Endodermal cell (in vitro differentiated cells): Measurements from ENCODE around the gene ZMIZ1. TPM values are rescaled to one million over a fixed set of nuclear protein-coding genes. Genes with fewer than 3 reads are reported as not detected.

ENCODE experiments used
- DNase-seq: peaks from one replicate; pipeline ENCODE4 v3.0.0-alpha.2; 2017
- H3K27ac ChIP-seq: 2 replicates; pipeline ENCODE4 v1.5.1; 2013; ENCODE audit warnings: mild to moderate bottlenecking, low read depth, low read length, moderate library complexity
- H3K27me3 ChIP-seq: 2 replicates; pipeline ENCODE4 v1.6.1; 2013; ENCODE audit warnings: mild to moderate bottlenecking, low read length, moderate library complexity; ENCODE audit not compliant: insufficient read depth, control insufficient read depth, poor library complexity, severe bottlenecking
- H3K36me3 ChIP-seq: 2 replicates; pipeline ENCODE4 v1.7.0; 2013; ENCODE audit warnings: mild to moderate bottlenecking, low read length, moderate library complexity; ENCODE audit not compliant: control insufficient read depth, insufficient read depth
- H3K4me1 ChIP-seq: one replicate; pipeline ENCODE4 v1.7.0; 2013; ENCODE audit warnings: low read length; ENCODE audit not compliant: control insufficient read depth, insufficient read depth
- H3K4me3 ChIP-seq: 2 replicates; pipeline ENCODE4 v1.5.1; 2013; ENCODE audit warnings: mild to moderate bottlenecking, low read length, moderate library complexity
- H3K9ac ChIP-seq: 2 replicates; pipeline ENCODE4 v1.6.1; 2013; ENCODE audit warnings: mild to moderate bottlenecking, low read length, moderate library complexity; ENCODE audit not compliant: poor library complexity, severe bottlenecking; ENCODE audit errors: extremely low read depth
- H3K9me3 ChIP-seq: 2 replicates; pipeline ENCODE4 v1.6.1; 2013; ENCODE audit warnings: mild to moderate bottlenecking, low read length, moderate library complexity; ENCODE audit not compliant: control insufficient read depth
- H3K27ac Mint-ChIP-seq: 2 replicates; pipeline ENCODE4 v1.8.0; 2020; ENCODE audit warnings: mixed read lengths
- H3K27me3 Mint-ChIP-seq: 2 replicates; pipeline ENCODE4 v1.8.0; 2021; ENCODE audit warnings: mild to moderate bottlenecking, mixed read lengths; ENCODE audit not compliant: insufficient read depth
- H3K36me3 Mint-ChIP-seq: 2 replicates; pipeline ENCODE4 v1.8.0; 2020; ENCODE audit warnings: low read depth, mixed read lengths
- H3K4me1 Mint-ChIP-seq: 2 replicates; pipeline ENCODE4 v1.8.0; 2020; ENCODE audit warnings: mixed read lengths
- H3K4me3 Mint-ChIP-seq: 2 replicates; pipeline ENCODE4 v1.8.0; 2020; ENCODE audit warnings: mild to moderate bottlenecking, moderate library complexity, mixed read lengths
- H3K9me3 Mint-ChIP-seq: 2 replicates; pipeline ENCODE4 v1.8.0; 2020; ENCODE audit warnings: mild to moderate bottlenecking, mixed read lengths
- CTCF ChIP-seq: fragments of 200-600 bp; sonication (generic); conservative IDR thresholded peaks from 2 replicates; pipeline ENCODE4 v1.5.0; 2021; ENCODE audit warnings: antibody characterized with exemption, mild to moderate bottlenecking
- WGBS, 2 experiments: methylation state at CpG; one replicate each; pipeline versions ENCODE4 v1.1.5 to v1.1.7; 2013; ENCODE audit warnings: missing lambda C conversion rate in 2 of 2, mixed read lengths in 1 of 2; ENCODE audit not compliant: insufficient coverage in 1 of 2, insufficient read length in 1 of 2; 5-methylcytosine and 5-hydroxymethylcytosine counted together
- total RNA-seq, 2 donors: library from RNA; stranded (reverse); fragmentation: NEBNext Ultra II Directional in 1 of 2; extraction: Animal tissue kit (Norgen Biotek cat#: 25700) in 1 of 2; gene quantifications; 2 replicates in 1 of 2; 3 replicates in 1 of 2; pipeline ENCODE4 v1.2.1, GENCODE V29; 2021

Gene ZMIZ1
- total RNA-seq, 2 donors from 2014 or later: 65.3 to 67.5 TPM

GRCh38 chr10:79323602-79324001 lies 254.8 kb downstream of the ZMIZ1 start:
- H3K27me3 ChIP-seq: no peaks in the 10 kb centered on the region
- no peak overlapping the region for H3K4me3 ChIP-seq
- no peaks in the 10 kb centered on the region for H3K4me1 ChIP-seq
- no peaks in the 10 kb centered on the region for H3K4me1 Mint-ChIP-seq
- no peaks in the 10 kb centered on the region for H3K36me3 ChIP-seq
- no peak overlapping the region for H3K4me3 Mint-ChIP-seq
- H3K27ac ChIP-seq: no peak overlapping the region
- H3K9ac ChIP-seq: no peak overlapping the region
- 97% methylated on average over 1 of the region's 1 CpG; no CpG with 5 or more reads in 1 of the 2 experiments for WGBS, 2 experiments
- TF ChIP-seq CTCF: no peak
- H3K27ac Mint-ChIP-seq: no peak overlapping the region
- no peaks in the 10 kb centered on the region for H3K27me3 Mint-ChIP-seq
- H3K9me3 Mint-ChIP-seq: no peaks in the 10 kb centered on the region
- H3K9me3 ChIP-seq: no peaks in the 10 kb centered on the region
- H3K36me3 Mint-ChIP-seq: no peaks in the 10 kb centered on the region
- no peak for DNase-seq

- Histone ChIP-seq H3K27me3 (no peaks in the 10 kb centered on the region), H3K36me3 (no peaks in the 10 kb centered on the region), H3K9ac (no peak overlapping the region), H3K9me3 (no peaks in the 10 kb centered on the region), H3K27ac (no peak overlapping the region), H3K4me1 (no peaks in the 10 kb centered on the region), H3K4me3 (no peak overlapping the region)
- no peak for TF ChIP-seq CTCF
- Mint-ChIP-seq H3K27me3 (no peaks in the 10 kb centered on the region), H3K36me3 (no peaks in the 10 kb centered on the region), H3K4me1 (no peaks in the 10 kb centered on the region), H3K27ac (no peak overlapping the region), H3K4me3 (no peak overlapping the region), H3K9me3 (no peaks in the 10 kb centered on the region)
- no peak for DNase-seq
- WGBS, 2 experiments: 90 to 92% methylated on average over 9 to 10 of the region's 10 CpGs
Observed at GRCh38 chr10:79324032-79324695, 255.4 kb downstream of the ZMIZ1 start.

GRCh38 chr10:79326361-79327089 lies 257.8 kb downstream of the ZMIZ1 start:
- Mint-ChIP-seq H3K36me3 (no peaks in the 10 kb centered on the region), H3K4me1 (no peaks in the 10 kb centered on the region), H3K4me3 (no peak overlapping the region), H3K9me3 (no peaks in the 10 kb centered on the region), H3K27ac (no peak overlapping the region), H3K27me3 (peaks cover 3% of the 10 kb centered on the region)
- TF ChIP-seq CTCF: no peak
- Histone ChIP-seq H3K4me3 (no peak overlapping the region), H3K27me3 (peaks cover 5% of the 10 kb centered on the region), H3K9me3 (no peaks in the 10 kb centered on the region), H3K27ac (no peak overlapping the region), H3K4me1 (no peaks in the 10 kb centered on the region), H3K9ac (no peak overlapping the region), H3K36me3 (no peaks in the 10 kb centered on the region)
- WGBS, 2 experiments: 87% methylated on average over 3 of the region's 3 CpGs; no CpG with 5 or more reads in 1 of the 2 experiments
- DNase-seq: no peak
